C4-2B (cell line): ENCODE data around the gene TESK2.

Experiments
- ZFX ChIP-seq: fragments of 450-650 bp; IDR thresholded peaks from 2 replicates; pipeline ENCODE4 v1.6.1; 2017
- TF ChIP-seq, protein P1 (sequence below): fragments of 450-650 bp; conservative IDR thresholded peaks from 2 replicates; pipeline ENCODE4 v1.5.1; 2017; ENCODE audit warnings: mild to moderate bottlenecking

DNA sequence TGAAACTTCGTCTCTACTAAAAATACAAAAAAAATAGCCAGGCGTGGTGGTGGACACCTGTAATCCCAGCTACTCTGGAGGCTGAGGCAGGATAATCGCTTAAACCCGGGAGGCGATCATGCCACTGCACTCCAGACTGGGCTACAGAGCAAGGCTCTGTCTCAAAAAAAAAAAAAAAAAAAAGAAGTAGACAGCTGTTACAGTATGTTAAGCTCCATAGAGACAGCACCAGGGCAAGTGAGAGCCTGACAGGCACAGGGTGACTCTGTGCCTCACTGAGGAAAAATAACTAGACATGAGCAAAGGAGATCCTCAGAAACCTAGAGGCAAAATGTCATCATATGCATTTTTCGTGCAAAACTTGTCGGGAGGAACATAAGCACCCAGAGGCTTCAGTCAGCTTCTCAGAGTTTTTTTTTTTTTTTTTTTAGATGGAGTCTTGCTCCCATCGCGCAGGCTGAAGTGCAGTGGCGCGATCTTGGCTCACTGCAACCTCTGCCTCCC, 39.7 kb upstream of the TESK2 start:
- TF ChIP-seq, protein P1, sequence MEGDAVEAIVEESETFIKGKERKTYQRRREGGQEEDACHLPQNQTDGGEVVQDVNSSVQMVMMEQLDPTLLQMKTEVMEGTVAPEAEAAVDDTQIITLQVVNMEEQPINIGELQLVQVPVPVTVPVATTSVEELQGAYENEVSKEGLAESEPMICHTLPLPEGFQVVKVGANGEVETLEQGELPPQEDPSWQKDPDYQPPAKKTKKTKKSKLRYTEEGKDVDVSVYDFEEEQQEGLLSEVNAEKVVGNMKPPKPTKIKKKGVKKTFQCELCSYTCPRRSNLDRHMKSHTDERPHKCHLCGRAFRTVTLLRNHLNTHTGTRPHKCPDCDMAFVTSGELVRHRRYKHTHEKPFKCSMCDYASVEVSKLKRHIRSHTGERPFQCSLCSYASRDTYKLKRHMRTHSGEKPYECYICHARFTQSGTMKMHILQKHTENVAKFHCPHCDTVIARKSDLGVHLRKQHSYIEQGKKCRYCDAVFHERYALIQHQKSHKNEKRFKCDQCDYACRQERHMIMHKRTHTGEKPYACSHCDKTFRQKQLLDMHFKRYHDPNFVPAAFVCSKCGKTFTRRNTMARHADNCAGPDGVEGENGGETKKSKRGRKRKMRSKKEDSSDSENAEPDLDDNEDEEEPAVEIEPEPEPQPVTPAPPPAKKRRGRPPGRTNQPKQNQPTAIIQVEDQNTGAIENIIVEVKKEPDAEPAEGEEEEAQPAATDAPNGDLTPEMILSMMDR: no peak
- TF ChIP-seq ZFX: no peak
